IMR-90 (cell line): ENCODE measurements around the gene RUNDC3A. TPM values are rescaled to one million over a fixed set of nuclear protein-coding genes. Genes with fewer than 3 reads are reported as not detected.

Source experiments
- ATAC-seq: fragments of 200-7000 bp; cut with Tn5 transposase; 2 replicates; pipeline ENCODE4 v1.9.1; 2020; ENCODE audit warnings: low read depth, mild to moderate bottlenecking, moderate library complexity
- BruUV-seq: library from RNA; stranded (reverse); fragments of 400-500 nt; replicated peaks from 2 replicates; lab custom pipeline; 2021; lab: Mats Ljungman, UMichigan
- CTCF ChIA-PET: fragments of 300-600 bp; formaldehyde crosslinking; extraction: SDS; loops from one replicate; lab custom pipeline; 2021; ENCODE audit warnings: antibody characterized with exemption; lab: Yijun Ruan, JAX
- POLR2A ChIA-PET: fragments of 300-600 bp; sonication (Branson Sonifier 250); formaldehyde crosslinking; loops from one replicate; lab custom pipeline; 2022; ENCODE audit warnings: antibody characterized with exemption; ENCODE audit not compliant: unreplicated experiment; lab: Charles Lee
- DNase-seq: peaks from one replicate; pipeline ENCODE4 v3.0.0; 2013
- H2AFZ ChIP-seq: replicated peaks from 2 replicates; pipeline ENCODE3; 2013; ENCODE audit warnings: low read length, mild to moderate bottlenecking; ENCODE audit not compliant: poor library complexity
- H2AK5ac ChIP-seq: 2 replicates; pipeline ENCODE4 v1.6.1; 2013; ENCODE audit warnings: low read depth, low read length, inconsistent platforms
- H2AK9ac ChIP-seq: replicated peaks from 2 replicates; pipeline ENCODE3; 2013; ENCODE audit warnings: mild to moderate bottlenecking, low read depth, low read length, moderate library complexity; ENCODE audit not compliant: poor library complexity
- H2BK120ac ChIP-seq: 2 replicates; pipeline ENCODE4 v1.6.1; 2013; ENCODE audit warnings: low read depth, low read length, inconsistent platforms
- H2BK15ac ChIP-seq: 3 replicates; pipeline ENCODE4 v1.6.1; 2013; ENCODE audit warnings: low read depth, low read length, inconsistent platforms
- H2BK20ac ChIP-seq: 2 replicates; pipeline ENCODE4 v1.6.1; 2013; ENCODE audit warnings: low read depth, mild to moderate bottlenecking, inconsistent platforms, low read length, moderate library complexity
- H2BK5ac ChIP-seq: 2 replicates; pipeline ENCODE4 v1.6.1; 2013; ENCODE audit warnings: mild to moderate bottlenecking, low read depth, low read length, inconsistent platforms; ENCODE audit not compliant: poor library complexity, severe bottlenecking
- H3K14ac ChIP-seq: replicated peaks from 2 replicates; pipeline ENCODE4 v1.6.1; 2013; ENCODE audit warnings: low read depth, low read length, inconsistent platforms
- H3K18ac ChIP-seq: 2 replicates; pipeline ENCODE4 v1.6.1; 2013; ENCODE audit warnings: low read depth, low read length, control low read depth
- H3K23ac ChIP-seq: 2 replicates; pipeline ENCODE4 v1.6.1; 2013; ENCODE audit warnings: low read depth, low read length, inconsistent platforms
- H3K27ac ChIP-seq: 2 replicates; pipeline ENCODE4 v1.5.1; 2013; ENCODE audit warnings: mild to moderate bottlenecking, control low read depth, low read length; ENCODE audit not compliant: insufficient read depth
- H3K27me3 ChIP-seq: 2 replicates; pipeline ENCODE4 v1.6.1; 2013; ENCODE audit warnings: low read length; ENCODE audit not compliant: control insufficient read depth, insufficient read depth
- H3K36me3 ChIP-seq: 2 replicates; pipeline ENCODE4 v1.6.1; 2013; ENCODE audit warnings: low read length, mixed read lengths; ENCODE audit not compliant: control insufficient read depth, insufficient read depth
- H3K4ac ChIP-seq: 2 replicates; pipeline ENCODE4 v1.6.1; 2013; ENCODE audit warnings: low read depth, low read length, inconsistent platforms
- H3K4me1 ChIP-seq: 2 replicates; pipeline ENCODE4 v1.6.1; 2013; ENCODE audit warnings: low read length, mixed read lengths; ENCODE audit not compliant: control insufficient read depth, insufficient read depth
- H3K4me2 ChIP-seq: 2 replicates; pipeline ENCODE4 v1.6.1; 2013; ENCODE audit warnings: low read depth, mild to moderate bottlenecking, control low read depth, low read length, moderate library complexity
- H3K4me3 ChIP-seq: 2 replicates; pipeline ENCODE4 v1.5.1; 2013; ENCODE audit warnings: low read depth, mild to moderate bottlenecking, control low read depth, low read length, moderate library complexity; ENCODE audit not compliant: insufficient read depth
- H3K56ac ChIP-seq: 2 replicates; pipeline ENCODE4 v1.6.1; 2013; ENCODE audit warnings: low read length, inconsistent platforms; ENCODE audit not compliant: insufficient read depth; ENCODE audit errors: extremely low read depth
- H3K79me1 ChIP-seq, 2 experiments: 2 replicates each; pipeline ENCODE4 v1.6.1; 2013; ENCODE audit warnings: low read length in 2 of 2, inconsistent platforms in 1 of 2, low read depth in 1 of 2
- H3K9ac ChIP-seq: 2 replicates; pipeline ENCODE4 v1.6.1; 2013; ENCODE audit warnings: low read depth, low read length, control low read depth
- H3K9me1 ChIP-seq: 2 replicates; pipeline ENCODE4 v1.6.1; 2013; ENCODE audit warnings: low read length, inconsistent platforms; ENCODE audit not compliant: insufficient read depth
- H3K9me3 ChIP-seq: 2 replicates; pipeline ENCODE4 v1.6.1; 2013; ENCODE audit warnings: low read length; ENCODE audit not compliant: control insufficient read depth, insufficient read depth
- H4K20me1 ChIP-seq: 2 replicates; pipeline ENCODE4 v1.6.1; 2013; ENCODE audit warnings: low read length, inconsistent platforms; ENCODE audit not compliant: insufficient read depth
- H4K5ac ChIP-seq: 2 replicates; pipeline ENCODE4 v1.6.1; 2013; ENCODE audit warnings: mild to moderate bottlenecking, low read depth, low read length, control low read depth
- H4K8ac ChIP-seq, 2 experiments: 2 replicates each; pipeline ENCODE4 v1.6.1; 2013; ENCODE audit warnings: low read depth in 2 of 2, low read length in 2 of 2, control low read depth in 1 of 2, inconsistent platforms in 1 of 2
- H4K91ac ChIP-seq: 2 replicates; pipeline ENCODE4 v1.6.1; 2013; ENCODE audit warnings: low read depth, low read length, inconsistent platforms; ENCODE audit not compliant: insufficient read depth
- BHLHE40 ChIP-seq: fragments of 150-350 bp; IDR thresholded peaks from 2 replicates; pipeline ENCODE4 v1.6.1; 2016; ENCODE audit warnings: mild to moderate bottlenecking, low read depth, low read length
- CHD1 ChIP-seq: IDR thresholded peaks from 2 replicates; pipeline ENCODE4 v1.6.1; 2012; ENCODE audit warnings: low read depth, low read length, improper control_type of control experiment
- CTCF ChIP-seq: conservative IDR thresholded peaks from 2 replicates; pipeline ENCODE4 v1.5.1; 2012; ENCODE audit warnings: mild to moderate bottlenecking, low read depth, low read length, improper control_type of control experiment
- ELK1 ChIP-seq: fragments of 150-350 bp; IDR thresholded peaks from 2 replicates; pipeline ENCODE4 v1.6.1; 2016; ENCODE audit warnings: low read depth, mild to moderate bottlenecking, low read length, moderate library complexity, borderline replicate concordance
- FOS ChIP-seq: fragments of 150-350 bp; IDR thresholded peaks from 2 replicates; pipeline ENCODE4 v1.6.1; 2016; ENCODE audit warnings: low read depth, low read length
- MAFK ChIP-seq: IDR thresholded peaks from 2 replicates; pipeline ENCODE4 v1.6.1; 2012; ENCODE audit warnings: low read depth, low read length, improper control_type of control experiment
- MAZ ChIP-seq: IDR thresholded peaks from 2 replicates; pipeline ENCODE4 v1.6.1; 2012; ENCODE audit warnings: low read depth, mild to moderate bottlenecking, low read length, improper control_type of control experiment, moderate library complexity, borderline replicate concordance
- MXI1 ChIP-seq: IDR thresholded peaks from 2 replicates; pipeline ENCODE4 v1.6.1; 2012; ENCODE audit warnings: low read depth, mild to moderate bottlenecking, low read length, moderate library complexity, borderline replicate concordance
- NFE2L2 ChIP-seq: fragments of 150-350 bp; IDR thresholded peaks from 2 replicates; pipeline ENCODE4 v1.6.1; 2016; ENCODE audit warnings: low read depth, mild to moderate bottlenecking, low read length
- POLR2A ChIP-seq: IDR thresholded peaks from 2 replicates; pipeline ENCODE4 v1.6.1; 2012; ENCODE audit warnings: mild to moderate bottlenecking, low read depth, low read length
- RAD21 ChIP-seq: IDR thresholded peaks from 2 replicates; pipeline ENCODE4 v1.6.1; 2012; ENCODE audit warnings: low read length, improper control_type of control experiment
- RCOR1 ChIP-seq: IDR thresholded peaks from 2 replicates; pipeline ENCODE4 v1.6.1; 2012; ENCODE audit warnings: mild to moderate bottlenecking, low read length, improper control_type of control experiment; ENCODE audit not compliant: insufficient replicate concordance
- RFX5 ChIP-seq: IDR thresholded peaks from 2 replicates; pipeline ENCODE4 v1.8.0; 2012; ENCODE audit warnings: low read depth, mild to moderate bottlenecking, low read length, moderate library complexity
- SMC3 ChIP-seq: fragments of 150-350 bp; IDR thresholded peaks from 2 replicates; pipeline ENCODE4 v1.6.1; 2016; ENCODE audit warnings: low read depth, mild to moderate bottlenecking, antibody characterized with exemption, low read length, moderate library complexity
- USF2 ChIP-seq: fragments of 150-350 bp; IDR thresholded peaks from 2 replicates; pipeline ENCODE4 v1.6.1; 2017; ENCODE audit warnings: mild to moderate bottlenecking, antibody characterized with exemption, low read length, low read depth
- WGBS, 2 experiments: methylation state at CpG; one replicate each; pipeline versions ENCODE4 v1.1.5 to v1.1.7; 2013; ENCODE audit warnings: missing lambda C conversion rate in 2 of 2; ENCODE audit not compliant: insufficient read length in 1 of 2; ENCODE audit errors: extremely low coverage in 2 of 2; 5-methylcytosine and 5-hydroxymethylcytosine counted together
- dilution Hi-C: fragments of 300-500 bp; cut with HindIII; formaldehyde crosslinking; loops from one replicate; pipeline ENCODE4 v1.14.3; 2018; ENCODE audit warnings: low sequenced_read_pairs; ENCODE audit not compliant: unreplicated experiment
- in situ Hi-C: fragments of 300-500 bp; cut with MboI; formaldehyde crosslinking; loops from 3 replicates; pipeline ENCODE4 v1.14.3; 2019; ENCODE audit warnings: low sequenced_read_pairs, inconsistent platforms, mixed read lengths
- intact Hi-C: fragments of 100-400 bp; cut with micrococcal nuclease; formaldehyde crosslinking; loops from 2 replicates; pipeline ENCODE4 v1.10.0; 2022
- polyA plus RNA-seq, 3 experiments: library from polyadenylated mRNA; depleted of rRNA; stranded (reverse); fragments of >200 nt; gene quantifications; 2 replicates each; pipeline ENCODE4 v1.2.3, GENCODE V29; 2012; ENCODE audit warnings: low replicate concordance in 1 of 3
- total RNA-seq: library from RNA; depleted of rRNA; stranded (reverse); fragments of >200 nt; gene quantifications from 2 replicates; pipeline ENCODE4 v1.2.3, GENCODE V29; 2012

RUNDC3A gene
- total and polyA plus RNA-seq, 2 of the 4 experiments (the other 2 are of a cell fraction), result under 0.01 to 0.34 TPM

- intact Hi-C loops, result no loop called here
- TF ChIP-seq SMC3 (no peak), ELK1 (no peak), USF2 (no peak), MXI1 (no peak), RCOR1 (no peak), NFE2L2 (no peak), RAD21 (no peak), RFX5 (no peak), CHD1 (no peak), CTCF (no peak), FOS (no peak), MAFK (no peak), MAZ (no peak), BHLHE40 (no peak), POLR2A (no peak)
These were observed 39.5 kb upstream of the RUNDC3A start for GRCh38 chr17:44268709-44269534.

More at GRCh38 chr17:44268709-44269534, 39.5 kb upstream of the RUNDC3A start:
- H4K91ac ChIP-seq, result no peak overlapping the region
- H3K4me2 ChIP-seq, result no peak overlapping the region
- H2AFZ ChIP-seq, result no peak overlapping the region
- H3K9me1 ChIP-seq, result no peaks in the 10 kb centered on the region
- H4K8ac ChIP-seq, result no peak overlapping the region
- peaks cover 43% of the 10 kb centered on the region for H3K27me3 ChIP-seq
- no peak overlapping the region for H3K9ac ChIP-seq
- in situ Hi-C loops (no loop called here), dilution Hi-C loops (no loop called here)
- no peak for ATAC-seq
- DNase-seq, result no peak
- no peak overlapping the region for H3K18ac ChIP-seq
- ChIA-PET POLR2A (no interaction called here), CTCF (interaction anchor here (0.6 kb wide), 1 partner anchor 11 kb away, joined by 3 read pairs; no protein-coding TSS in a partner anchor)
- no peak overlapping the region for H2AK5ac ChIP-seq
- no peak overlapping the region for H3K4me3 ChIP-seq
- H3K4me1 ChIP-seq, result no peaks in the 10 kb centered on the region
- H3K79me1 ChIP-seq, result no peaks in the 10 kb centered on the region
- no peak overlapping the region for H3K4ac ChIP-seq
- no peak overlapping the region for H3K27ac ChIP-seq
- no peaks in the 10 kb centered on the region for H4K20me1 ChIP-seq
- no peak overlapping the region for H2BK5ac ChIP-seq
- H2BK120ac ChIP-seq, result no peak overlapping the region
- no TSS peak for BruUV-seq
- no peak overlapping the region for H3K14ac ChIP-seq
- H2BK15ac ChIP-seq, result no peak overlapping the region
- H3K9me3 ChIP-seq, result no peaks in the 10 kb centered on the region
- H2BK20ac ChIP-seq, result no peak overlapping the region
- no peak overlapping the region for H4K5ac ChIP-seq
- H3K23ac ChIP-seq, result no peak overlapping the region
- H3K56ac ChIP-seq, result no peak overlapping the region
- no peaks in the 10 kb centered on the region for H3K36me3 ChIP-seq
- H2AK9ac ChIP-seq, result no peak overlapping the region
- no CpG with 5 or more reads among the region's 11 CpGs for WGBS, 2 experiments
